Keratinocyte (primary cell): ENCODE data around the gene KRTAP10-11. TPM values are rescaled to one million over a fixed set of nuclear protein-coding genes. Genes with fewer than 3 reads are reported as not detected.
"Not testable (repeated sequence)": the region's sequence is repeated elsewhere in the genome, so short reads cannot be mapped to it uniquely, and the experiment has no call there.

ENCODE experiments used
- DNase-seq: peaks from one replicate; pipeline ENCODE4 v3.0.0-alpha.2; 2011; ENCODE audit warnings: low read depth, missing footprints, low spot score
- FAIRE-seq: peaks from 2 replicates; lab custom pipeline; 2011; peaks lifted over from hg19 to GRCh38; lab: Jason Lieb, UNC
- H2AFZ ChIP-seq: 2 replicates; pipeline ENCODE4 v1.6.0; 2012; ENCODE audit warnings: low read length, control low read depth, inconsistent platforms; ENCODE audit not compliant: control insufficient read depth
- H3K27ac ChIP-seq: 2 replicates; pipeline ENCODE4 v1.5.1; 2011; ENCODE audit warnings: low read length; ENCODE audit not compliant: control insufficient read depth, insufficient read depth
- H3K27me3 ChIP-seq: 3 replicates; pipeline ENCODE4 v1.6.0; 2011; ENCODE audit warnings: low read length; ENCODE audit not compliant: control insufficient read depth, insufficient read depth; ENCODE audit errors: extremely low read depth
- H3K36me3 ChIP-seq, 2 experiments: 2 replicates in 1 of 2; 3 replicates in 1 of 2; pipeline ENCODE4 v1.5.1; 2011; ENCODE audit warnings: low read length in 2 of 2, mild to moderate bottlenecking in 1 of 2; ENCODE audit not compliant: control insufficient read depth in 2 of 2, insufficient read depth in 2 of 2; ENCODE audit errors: extremely low read depth in 1 of 2
- H3K4me1 ChIP-seq: 3 replicates; pipeline ENCODE4 v1.5.1; 2011; ENCODE audit warnings: low read length; ENCODE audit not compliant: control insufficient read depth, insufficient read depth; ENCODE audit errors: extremely low read depth
- H3K4me2 ChIP-seq: 3 replicates; pipeline ENCODE4 v1.6.0; 2011; ENCODE audit warnings: low read depth, low read length; ENCODE audit not compliant: control insufficient read depth, insufficient read depth; ENCODE audit errors: extremely low read depth
- H3K4me3 ChIP-seq, 3 experiments: fragments of 200-600 bp in 1 of 3; sonication (generic) in 1 of 3; 2 replicates in 2 of 3; 3 replicates in 1 of 3; pipeline ENCODE4 v1.5.1; 2011 to 2016; ENCODE audit warnings: low read length in 3 of 3, mild to moderate bottlenecking in 3 of 3, control low read depth in 2 of 3, inconsistent platforms in 1 of 3, low read depth in 1 of 3, mixed read lengths in 1 of 3, mixed run types in 1 of 3, moderate library complexity in 1 of 3; ENCODE audit not compliant: control insufficient read depth in 2 of 3, insufficient read depth in 2 of 3; ENCODE audit errors: extremely low read depth in 1 of 3
- H3K79me2 ChIP-seq: 2 replicates; pipeline ENCODE4 v1.6.0; 2012; ENCODE audit warnings: low read length; ENCODE audit not compliant: control insufficient read depth, insufficient read depth
- H3K9ac ChIP-seq: 3 replicates; pipeline ENCODE4 v1.6.0; 2011; ENCODE audit warnings: low read length; ENCODE audit not compliant: control insufficient read depth, insufficient read depth; ENCODE audit errors: extremely low read depth
- H3K9me1 ChIP-seq: 3 replicates; pipeline ENCODE4 v1.6.0; 2011; ENCODE audit warnings: low read length; ENCODE audit not compliant: control insufficient read depth, insufficient read depth; ENCODE audit errors: extremely low read depth
- H3K9me3 ChIP-seq: 2 replicates; pipeline ENCODE4 v1.5.1; 2012; ENCODE audit warnings: low read depth, low read length; ENCODE audit not compliant: control insufficient read depth
- H4K20me1 ChIP-seq: 3 replicates; pipeline ENCODE4 v1.6.0; 2011; ENCODE audit warnings: low read length; ENCODE audit not compliant: control insufficient read depth, insufficient read depth; ENCODE audit errors: extremely low read depth
- EZH2 ChIP-seq: IDR thresholded peaks from one replicate; pipeline ENCODE4 v1.6.1; 2012; ENCODE audit warnings: inconsistent platforms, mild to moderate bottlenecking, low read length, moderate library complexity
- dilution Hi-C: fragments of 300-500 bp; cut with MboI; formaldehyde crosslinking; loops from one replicate; pipeline ENCODE4 v1.7.0; 2020; ENCODE audit warnings: low sequenced_read_pairs; ENCODE audit not compliant: extremely low pct_ligation_motif_present
- polyA plus RNA-seq, 5 experiments: library from polyadenylated mRNA; depleted of rRNA in 3 of 5; stranded (reverse) in 3 of 5; stranded (forward) in 1 of 5; unstranded in 1 of 5; fragments of >200 nt; gene quantifications; 1 replicate in 1 of 5; 2 replicates in 3 of 5; 3 replicates in 1 of 5; pipeline versions ENCODE4 v1.2.1 to v1.2.3, GENCODE V29; 2011 to 2012; ENCODE audit warnings: missing spikeins in 2 of 5, low read depth in 1 of 5, low replicate concordance in 1 of 5
- TF ChIP-seq, protein P1 (sequence below), 3 experiments: IDR thresholded peaks in 1 of 3; conservative IDR thresholded peaks in 1 of 3; optimal IDR thresholded peaks in 1 of 3; 2 replicates in 2 of 3; 3 replicates in 1 of 3; pipeline versions ENCODE3 to v1.5.1; 2011; ENCODE audit warnings: low read length in 3 of 3, mild to moderate bottlenecking in 3 of 3, moderate library complexity in 2 of 3, control low read depth in 1 of 3, inconsistent platforms in 1 of 3; ENCODE audit not compliant: insufficient read depth in 2 of 3; ENCODE audit errors: extremely low read depth in 1 of 3

KRTAP10-11 gene
- polyA plus RNA-seq, 1 donor (not counting 4 experiments of a cell fraction or from before 2014, with no cell fraction given), result not detected

DNA sequence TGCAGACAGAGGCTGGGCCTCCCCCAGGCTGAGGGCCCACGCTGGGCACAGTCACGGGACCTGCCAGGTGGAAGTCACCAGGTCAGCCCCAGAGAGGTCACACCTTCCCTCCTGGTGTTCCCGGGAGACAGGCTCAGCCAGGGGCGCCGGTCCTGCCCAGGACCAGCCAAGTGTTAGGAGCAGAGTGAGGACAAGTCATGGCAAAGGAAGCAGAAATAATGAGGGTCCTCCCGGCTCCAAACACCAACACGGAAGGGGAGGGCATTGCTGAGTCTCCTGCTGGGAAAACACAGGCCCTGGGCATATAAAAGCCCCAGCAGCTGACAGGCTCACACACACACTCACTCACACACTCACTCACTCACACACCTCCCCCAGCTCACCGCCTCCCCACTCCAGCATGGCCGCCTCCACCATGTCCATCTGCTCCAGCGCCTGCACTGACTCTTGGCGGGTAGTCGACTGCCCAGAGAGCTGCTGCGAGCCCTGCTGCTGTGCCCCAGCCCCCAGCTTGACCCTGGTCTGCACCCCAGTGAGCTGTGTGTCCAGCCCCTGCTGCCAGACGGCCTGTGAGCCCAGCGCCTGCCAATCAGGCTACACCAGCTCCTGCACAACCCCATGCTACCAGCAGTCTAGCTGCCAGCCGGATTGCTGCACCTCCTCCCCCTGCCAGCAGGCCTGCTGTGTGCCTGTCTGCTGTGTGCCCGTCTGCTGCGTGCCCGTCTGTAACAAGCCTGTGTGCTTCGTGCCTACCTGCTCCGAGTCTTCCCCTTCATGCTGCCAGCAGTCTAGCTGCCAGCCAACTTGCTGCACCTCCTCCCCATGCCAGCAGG lies 9.0 kb upstream of the KRTAP10-11 start, which contains the start of gene KRTAP10-10:
Gene KRTAP10-10, plus strand, starts transcription at position 339 of the 833 bp plus-strand sequence. Its CDS starts 62 bp downstream, at position 401.
- no peaks in the 10 kb centered on the region for H3K79me2 ChIP-seq
- H3K4me1 ChIP-seq, result no peaks in the 10 kb centered on the region
- H3K4me3 ChIP-seq, result no peak within 1 kb of the TSS
- no peak within 1 kb of the TSS for H3K27ac ChIP-seq
- H3K4me2 ChIP-seq, result no peak within 1 kb of the TSS
- dilution Hi-C loops, result no loop called here
- no peaks in the 10 kb centered on the region for H3K9me1 ChIP-seq
- H4K20me1 ChIP-seq, result no peaks in the 10 kb centered on the region
- DNase-seq (no peak), FAIRE-seq (no peak)
- H3K9me3 ChIP-seq, result no peaks in the 10 kb centered on the region
- H2AFZ ChIP-seq, result no peak within 1 kb of the TSS
- H3K36me3 ChIP-seq, result no peaks in the 10 kb centered on the region
- no peak within 1 kb of the TSS for H3K9ac ChIP-seq
- H3K27me3 ChIP-seq, result no peaks in the 10 kb centered on the region
- no peak for TF ChIP-seq EZH2
- TF ChIP-seq, protein P1, sequence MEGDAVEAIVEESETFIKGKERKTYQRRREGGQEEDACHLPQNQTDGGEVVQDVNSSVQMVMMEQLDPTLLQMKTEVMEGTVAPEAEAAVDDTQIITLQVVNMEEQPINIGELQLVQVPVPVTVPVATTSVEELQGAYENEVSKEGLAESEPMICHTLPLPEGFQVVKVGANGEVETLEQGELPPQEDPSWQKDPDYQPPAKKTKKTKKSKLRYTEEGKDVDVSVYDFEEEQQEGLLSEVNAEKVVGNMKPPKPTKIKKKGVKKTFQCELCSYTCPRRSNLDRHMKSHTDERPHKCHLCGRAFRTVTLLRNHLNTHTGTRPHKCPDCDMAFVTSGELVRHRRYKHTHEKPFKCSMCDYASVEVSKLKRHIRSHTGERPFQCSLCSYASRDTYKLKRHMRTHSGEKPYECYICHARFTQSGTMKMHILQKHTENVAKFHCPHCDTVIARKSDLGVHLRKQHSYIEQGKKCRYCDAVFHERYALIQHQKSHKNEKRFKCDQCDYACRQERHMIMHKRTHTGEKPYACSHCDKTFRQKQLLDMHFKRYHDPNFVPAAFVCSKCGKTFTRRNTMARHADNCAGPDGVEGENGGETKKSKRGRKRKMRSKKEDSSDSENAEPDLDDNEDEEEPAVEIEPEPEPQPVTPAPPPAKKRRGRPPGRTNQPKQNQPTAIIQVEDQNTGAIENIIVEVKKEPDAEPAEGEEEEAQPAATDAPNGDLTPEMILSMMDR (optimal IDR thresholded peaks at IDR 0.05 in 1 of 3, IDR thresholded peaks at IDR 0.05 in 1 of 3, conservative IDR thresholded peaks at IDR 0.05 in 1 of 3; ENCODE audit: extremely low read depth in 1 of 3, insufficient read depth in 2 of 3, low read length in 3 of 3), result no peak

DNA sequence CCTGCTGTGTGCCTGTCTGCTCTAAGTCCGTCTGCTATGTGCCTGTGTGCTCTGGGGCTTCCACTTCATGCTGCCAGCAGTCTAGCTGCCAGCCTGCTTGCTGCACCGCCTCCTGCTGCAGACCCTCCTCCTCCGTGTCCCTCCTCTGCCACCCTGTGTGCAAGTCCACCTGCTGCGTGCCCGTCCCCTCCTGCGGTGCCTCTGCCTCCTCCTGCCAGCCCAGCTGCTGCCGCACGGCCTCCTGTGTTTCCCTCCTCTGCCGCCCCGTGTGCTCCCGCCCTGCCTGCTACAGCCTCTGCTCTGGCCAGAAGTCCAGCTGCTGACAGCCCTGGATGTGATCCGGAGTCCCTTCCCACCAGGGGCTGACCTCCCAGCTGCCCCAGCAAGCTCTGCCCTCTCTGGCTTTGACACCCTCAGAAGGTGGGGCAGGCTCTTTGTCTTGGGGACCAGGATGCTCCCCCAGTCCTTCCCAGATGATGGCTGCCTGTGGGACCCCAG lies 8.3 kb upstream of the KRTAP10-11 start:
- dilution Hi-C loops, H3K4me3 ChIP-seq, H3K9me3 ChIP-seq, FAIRE-seq, H3K9ac ChIP-seq, H4K20me1 ChIP-seq, H3K4me2 ChIP-seq, H3K9me1 ChIP-seq, H2AFZ ChIP-seq, H3K79me2 ChIP-seq, H3K27me3 ChIP-seq, H3K4me1 ChIP-seq, DNase-seq, H3K27ac ChIP-seq, H3K36me3 ChIP-seq: not testable (repeated sequence)

DNA sequence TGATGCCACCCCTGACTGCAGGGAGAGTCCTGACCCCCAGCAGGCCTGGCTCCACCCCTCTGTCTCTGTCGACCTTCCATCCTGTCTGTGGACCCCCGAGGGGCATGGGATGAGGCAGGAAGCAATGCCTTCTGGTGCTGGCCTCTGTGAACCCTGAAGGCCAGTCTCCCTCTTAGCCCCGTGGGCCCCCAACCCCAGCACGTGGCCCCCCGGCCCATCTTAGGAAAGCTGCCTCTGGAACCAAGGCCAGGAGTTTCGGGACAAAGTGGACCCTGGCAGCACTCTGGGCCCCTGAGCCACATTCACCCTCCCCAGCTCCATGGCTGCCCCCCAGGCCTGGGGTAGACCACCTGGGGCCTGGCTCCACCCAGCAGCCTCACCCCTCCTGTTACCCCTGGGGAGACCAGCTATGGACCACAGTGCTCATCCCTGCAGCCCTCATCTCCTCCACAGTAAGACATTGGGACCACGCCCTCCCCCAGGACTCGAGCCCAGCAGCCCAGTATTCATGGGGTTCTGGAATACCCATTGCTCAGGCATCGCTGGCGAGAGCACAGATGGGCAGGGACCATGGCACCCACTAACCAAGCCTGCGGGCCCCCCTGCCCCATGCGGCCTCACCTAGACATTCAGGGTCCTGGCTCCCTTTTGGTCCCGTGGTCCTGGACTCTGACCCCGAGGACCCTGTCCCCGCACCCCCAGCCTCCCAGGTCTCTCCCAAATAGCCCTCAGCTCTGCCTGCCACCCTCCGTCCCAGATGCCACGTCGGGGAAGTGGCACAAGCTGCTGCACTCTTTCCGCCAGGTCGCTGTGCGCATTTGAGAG lies 7.5 kb upstream of the KRTAP10-11 start:
- H4K20me1 ChIP-seq, dilution Hi-C loops, H3K9me3 ChIP-seq, H3K27me3 ChIP-seq, H3K9me1 ChIP-seq, DNase-seq, H3K36me3 ChIP-seq, FAIRE-seq, H3K4me2 ChIP-seq, H3K79me2 ChIP-seq, H2AFZ ChIP-seq, H3K4me1 ChIP-seq, H3K4me3 ChIP-seq, H3K9ac ChIP-seq, H3K27ac ChIP-seq: not testable (repeated sequence)
